Tibial nerve (tissue), 3 donors: ENCODE measurements around the gene TUSC2.

Source experiments
- CTCF ChIP-seq, 5 experiments: fragments of 200-600 bp in 3 of 5; fragments of 450-650 bp in 2 of 5; sonication (generic) in 3 of 5; IDR thresholded peaks; one replicate each; pipeline ENCODE4 v1.5.1; 2016 to 2019; ENCODE audit warnings: antibody characterized with exemption in 5 of 5, mild to moderate bottlenecking in 3 of 5, moderate library complexity in 2 of 5
- POLR2A ChIP-seq, 2 donors: fragments of 450-650 bp; IDR thresholded peaks; one replicate each; pipeline ENCODE4 v1.6.1; 2017; ENCODE audit warnings: antibody characterized with exemption in 2 of 2, mild to moderate bottlenecking in 2 of 2, moderate library complexity in 2 of 2

GRCh38 chr3:50322115-50322385 is 6.0 kb downstream of the TUSC2 start:
- TF ChIP-seq CTCF (IDR thresholded peaks at IDR 0.05) (no peak), POLR2A (IDR thresholded peaks at IDR 0.05) (no peak)
